ENCODE results near the gene MEGF11.

The MEGF11 gene

DNA sequence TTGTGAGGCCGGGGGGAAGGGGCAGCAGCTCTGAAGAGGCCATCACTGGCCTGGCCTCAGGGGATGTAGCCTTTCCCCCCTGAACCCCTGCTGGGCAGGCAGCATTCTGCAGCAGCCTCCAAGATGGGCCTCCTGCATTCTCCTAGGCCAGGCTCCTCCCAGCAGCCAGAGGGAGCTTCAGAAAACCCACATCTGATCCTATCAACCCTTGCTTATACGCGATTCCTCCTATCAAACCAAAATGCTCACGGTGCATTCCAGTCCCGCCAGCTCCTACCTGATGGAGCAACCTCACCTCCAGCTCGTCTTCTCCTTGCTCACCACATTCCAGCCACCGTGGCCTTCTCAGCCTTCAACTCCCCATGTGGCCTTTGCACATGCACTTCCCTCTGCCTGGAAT lies 85.7 kb downstream of the MEGF11 start:
- no peak for FAIRE-seq

DNA sequence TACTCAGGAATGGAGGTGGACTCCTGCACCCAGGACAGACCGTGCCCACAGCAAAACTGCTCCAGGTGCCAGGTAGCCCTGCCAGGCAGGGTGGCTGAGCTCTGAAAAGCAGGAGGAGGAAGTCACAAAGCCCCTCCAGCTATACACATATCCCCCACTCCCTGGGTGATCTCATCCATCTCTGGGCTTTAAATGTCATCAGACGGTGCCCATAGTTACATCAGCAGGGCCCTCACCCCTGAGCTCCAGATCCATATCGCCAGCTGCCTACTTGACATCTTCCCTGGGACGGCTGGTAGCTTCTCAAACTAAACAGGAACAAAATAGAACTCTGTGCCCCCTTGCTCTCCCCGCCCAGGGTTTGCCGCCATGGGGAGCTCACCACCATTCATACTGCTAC lies 87.7 kb downstream of the MEGF11 start:
- no peak for FAIRE-seq

DNA sequence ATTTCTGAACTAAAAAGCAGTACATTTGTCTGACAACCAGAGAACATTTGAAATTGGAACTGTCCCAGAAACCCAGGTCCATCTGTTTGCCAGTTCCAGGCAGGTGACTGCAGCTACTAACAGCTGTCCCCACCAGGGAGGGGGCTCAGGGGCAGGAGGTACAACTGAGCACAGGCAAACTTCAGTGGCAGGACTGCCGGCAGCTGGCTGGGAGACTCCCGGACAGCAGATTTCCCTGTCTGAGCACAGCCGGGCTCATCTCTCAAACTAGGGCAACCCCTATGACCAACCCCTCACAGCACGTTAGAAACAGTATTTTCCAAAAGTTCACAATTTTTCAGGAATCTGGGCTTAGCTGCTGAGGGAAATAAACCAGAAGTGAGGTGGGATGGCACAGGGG lies 88.8 kb downstream of the MEGF11 start:
- no peak for FAIRE-seq

DNA sequence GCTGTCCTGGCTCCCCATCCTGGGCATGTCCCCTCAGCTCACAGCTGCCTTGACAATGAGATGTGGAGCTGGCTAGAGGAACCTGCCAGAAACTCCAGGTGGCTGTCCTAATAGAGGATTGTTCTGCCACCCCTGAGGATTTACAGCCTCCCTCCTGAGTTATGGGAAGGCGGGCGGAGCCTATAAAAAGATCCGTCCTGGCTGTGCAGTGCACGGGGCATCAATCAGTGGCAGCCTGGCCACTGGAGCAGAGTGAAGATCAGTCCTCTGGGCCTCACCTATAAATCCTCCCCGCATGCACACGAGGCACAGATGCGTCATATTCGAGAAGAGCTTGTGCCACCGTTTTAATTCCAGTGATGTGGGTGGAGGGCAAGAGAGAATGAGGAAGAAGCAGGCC lies 90.0 kb downstream of the MEGF11 start:
- no peak for FAIRE-seq

GRCh38 chr15:66162286-66162685 lies 91.3 kb downstream of the MEGF11 start:
- FAIRE-seq, result no peak

GRCh38 chr15:66161575-66162118 lies 91.9 kb downstream of the MEGF11 start:
- no peak for FAIRE-seq

DNA sequence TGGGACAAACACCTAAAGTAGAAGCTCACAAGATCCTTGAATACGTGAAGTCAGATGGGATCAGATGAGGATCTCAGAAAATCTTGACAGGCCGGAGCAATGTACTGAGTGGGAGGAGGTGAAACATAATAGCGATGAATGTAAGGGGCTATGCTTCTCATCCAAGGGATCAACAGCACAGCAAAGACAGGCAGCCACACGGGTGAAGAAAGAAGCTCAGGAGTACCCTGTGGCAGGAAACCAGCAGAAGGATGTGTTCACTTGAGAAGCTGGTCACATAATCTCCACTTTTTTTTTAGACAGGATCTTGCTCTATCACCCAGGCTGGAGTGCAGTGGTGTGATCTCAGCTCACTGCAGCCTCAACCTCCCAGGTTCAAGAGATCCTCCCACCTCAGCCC lies 92.4 kb downstream of the MEGF11 start:
- FAIRE-seq, result no peak

DNA sequence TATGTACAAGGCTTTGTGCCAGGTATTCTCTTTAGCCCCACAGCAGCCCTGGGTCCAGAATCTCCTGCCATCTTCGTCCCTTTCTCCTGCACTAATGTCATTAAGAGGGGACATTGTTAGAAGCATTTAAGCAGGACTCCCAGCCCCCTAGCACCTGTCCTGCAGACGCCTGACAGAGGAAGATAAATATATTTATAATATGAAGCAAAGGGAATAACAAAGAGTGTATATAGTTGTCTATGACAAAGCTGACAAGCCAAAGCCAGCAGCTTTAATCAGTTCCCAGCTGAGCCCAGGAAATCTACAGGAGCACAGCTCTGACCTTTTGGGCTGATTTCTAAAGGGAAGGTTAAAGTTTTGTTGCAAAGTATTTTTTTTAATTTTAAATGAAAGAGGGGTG lies 96.0 kb downstream of the MEGF11 start:
- no peak for FAIRE-seq

DNA sequence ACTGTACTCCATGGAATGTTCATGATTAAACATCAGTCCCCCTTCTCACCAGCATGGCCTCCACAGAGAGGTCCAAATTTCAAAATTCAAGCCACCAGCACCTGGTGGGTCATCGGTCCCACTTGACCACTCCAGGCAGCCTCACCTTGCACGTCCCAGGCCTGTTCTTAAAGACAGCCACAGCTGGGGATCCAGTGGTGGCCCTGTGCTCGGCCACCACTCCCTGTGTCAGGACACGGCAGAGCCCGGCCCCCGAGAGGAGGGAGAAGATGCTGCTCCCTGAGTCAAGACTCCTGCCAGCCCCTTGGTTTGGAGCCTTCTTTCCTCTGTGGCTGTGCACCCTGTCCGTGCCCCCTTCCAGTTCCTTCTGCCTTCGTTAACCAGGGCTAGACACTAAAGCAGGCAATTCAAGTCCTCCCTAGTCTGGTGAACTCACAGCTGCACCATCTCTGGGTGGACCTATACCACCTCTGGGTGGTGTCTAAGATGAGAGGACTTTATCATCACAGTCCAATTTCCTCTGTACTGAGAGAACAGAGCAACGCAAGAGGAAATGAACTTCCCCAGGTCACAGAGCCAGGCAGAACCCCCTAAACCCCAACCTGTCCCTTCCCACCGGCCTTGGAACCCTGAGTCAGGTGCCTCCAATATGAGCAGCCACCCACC lies 97.1 kb downstream of the MEGF11 start:
- FAIRE-seq, result no peak

DNA sequence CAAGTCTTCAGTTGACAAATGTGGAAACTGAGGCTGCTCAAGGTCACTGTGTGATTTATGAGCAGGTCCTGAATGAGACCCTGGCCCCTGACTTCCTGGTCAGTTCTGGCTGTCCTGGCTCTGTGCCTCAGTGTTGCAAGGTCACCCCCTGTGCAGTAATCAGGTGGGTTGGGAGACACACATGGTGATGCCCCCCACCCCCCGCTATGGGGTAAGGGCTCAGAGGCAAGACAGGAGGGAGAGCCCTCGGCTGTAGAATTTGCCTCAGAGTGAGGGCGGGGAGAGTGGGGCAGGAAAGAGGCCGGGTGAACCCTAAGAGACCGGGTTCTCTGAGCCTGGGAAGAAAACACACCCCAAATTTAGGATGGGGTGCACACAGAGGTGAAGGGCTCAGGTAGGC lies 98.5 kb downstream of the MEGF11 start:
- FAIRE-seq, result no peak

DNA sequence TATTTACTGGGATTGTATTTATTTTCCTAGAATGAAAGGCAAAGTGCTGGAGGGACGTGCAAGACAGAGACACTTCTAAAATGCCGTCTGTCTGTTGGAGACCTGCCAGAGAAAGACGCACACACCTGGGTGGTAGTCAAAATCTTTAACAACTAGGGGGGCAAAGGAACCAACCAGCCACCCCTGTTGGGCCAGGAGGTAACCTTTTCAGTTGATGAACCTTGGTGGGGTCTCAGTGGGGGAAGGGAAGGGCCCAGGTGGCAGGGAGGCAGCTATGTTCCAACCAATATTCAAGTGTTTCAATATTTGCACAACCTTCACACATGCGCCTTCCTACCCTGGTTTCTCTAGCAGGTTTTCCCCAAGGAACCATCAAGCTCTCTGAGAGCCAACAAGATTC lies 99.0 kb downstream of the MEGF11 start:
- no peak for FAIRE-seq

DNA sequence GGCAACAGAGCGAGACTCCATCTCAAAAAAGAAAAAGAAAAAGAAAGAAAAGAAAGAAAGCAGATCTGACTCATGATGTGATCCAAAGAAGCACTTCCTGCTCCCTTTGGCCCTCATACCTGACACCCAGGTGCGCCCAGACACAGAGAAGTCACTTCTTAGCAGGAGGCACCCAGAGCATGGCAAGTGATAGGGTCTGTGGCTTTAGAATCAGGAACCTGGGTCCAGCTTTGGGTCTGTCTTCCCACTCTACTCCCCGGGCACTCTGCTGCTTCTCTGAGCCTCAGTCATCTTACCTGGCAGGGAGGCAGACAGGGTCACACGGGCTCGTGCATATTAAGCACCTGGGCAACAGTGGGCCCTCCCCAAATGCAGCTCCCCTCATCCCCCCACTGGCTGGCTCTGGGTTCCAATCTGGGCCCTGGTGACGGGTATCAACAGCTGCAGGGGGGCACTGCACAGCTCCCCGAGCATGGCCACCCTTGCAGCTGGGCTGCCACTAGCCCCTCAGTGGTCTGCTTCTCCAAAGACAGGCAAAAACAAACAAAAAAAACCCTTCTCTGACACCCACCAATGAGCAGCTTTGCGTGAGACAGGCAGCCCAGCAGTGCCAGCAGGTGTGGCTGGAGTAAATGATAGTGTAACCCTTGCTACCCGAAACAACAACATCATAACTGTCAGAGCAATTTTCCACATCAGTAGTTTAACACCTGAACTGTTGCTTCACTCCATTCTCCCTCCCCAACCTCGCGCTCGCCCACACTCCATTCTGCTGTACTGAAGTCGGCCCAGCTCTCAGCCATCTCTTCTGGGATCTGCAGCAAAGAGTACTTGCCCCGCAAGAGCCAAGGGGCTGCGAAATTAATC lies 99.8 kb downstream of the MEGF11 start:
- FAIRE-seq, result no peak

DNA sequence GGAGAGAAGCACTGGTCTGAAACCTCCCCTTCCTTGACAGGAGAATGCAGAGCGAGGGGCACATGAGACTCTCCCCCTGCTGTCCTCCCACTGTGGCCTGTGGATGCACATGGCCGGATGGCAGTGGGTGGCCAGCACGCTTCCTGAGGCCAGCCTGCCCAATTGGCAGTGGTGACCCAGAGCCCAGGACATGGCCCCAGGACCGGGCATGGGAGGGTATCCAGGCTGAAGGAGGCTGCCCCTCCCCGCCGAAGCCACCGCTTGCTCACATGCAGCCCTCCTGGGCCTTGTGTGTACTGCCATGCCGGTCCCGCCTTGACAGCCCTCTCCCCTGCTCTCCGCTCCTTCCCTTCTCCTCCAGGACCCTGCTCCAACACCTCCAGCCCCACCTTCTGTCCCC lies 100.9 kb downstream of the MEGF11 start:
- no peak for FAIRE-seq

DNA sequence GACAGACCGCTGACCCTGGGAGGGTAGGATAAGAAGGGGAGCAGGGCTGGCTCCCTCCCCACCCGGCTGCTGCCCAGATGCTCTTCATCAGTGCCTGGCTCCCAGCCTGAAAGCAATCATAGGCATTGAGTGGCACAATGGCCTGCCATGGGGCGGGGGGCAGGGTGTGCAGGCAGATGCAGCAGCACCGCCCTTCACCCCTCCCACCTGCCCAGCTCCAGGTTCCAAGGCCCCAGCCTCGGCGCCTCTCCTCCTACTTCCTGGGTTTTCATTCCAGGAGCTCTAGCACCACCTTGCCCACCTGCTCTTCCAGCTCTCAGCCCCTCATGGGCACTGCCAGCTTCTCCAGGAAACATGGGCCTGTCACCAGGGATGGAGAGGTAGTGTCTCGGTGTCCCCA lies 101.7 kb downstream of the MEGF11 start:
- FAIRE-seq, result no peak

GRCh38 chr15:66149871-66150270 lies 103.7 kb downstream of the MEGF11 start:
- FAIRE-seq, result no peak

DNA sequence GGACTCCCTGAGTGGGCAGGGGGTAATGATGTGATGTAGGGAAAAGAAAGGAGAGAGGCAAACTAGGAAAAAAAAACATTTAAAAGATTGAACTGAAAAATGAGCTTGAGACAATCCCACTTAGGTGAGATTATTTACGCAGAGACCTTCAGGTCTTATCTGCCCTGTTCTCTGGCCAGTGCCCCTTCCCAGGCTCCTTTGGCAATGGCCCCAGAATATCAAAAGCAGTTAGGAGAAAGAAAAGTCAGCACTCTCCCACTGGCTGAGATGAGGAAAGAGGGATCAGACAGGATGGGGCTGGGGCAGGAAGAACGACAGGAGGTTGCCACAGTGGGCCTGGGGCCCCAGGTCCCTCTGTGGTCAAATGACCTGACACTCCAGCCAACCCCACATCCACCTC lies 105.4 kb downstream of the MEGF11 start:
- no peak for FAIRE-seq

DNA sequence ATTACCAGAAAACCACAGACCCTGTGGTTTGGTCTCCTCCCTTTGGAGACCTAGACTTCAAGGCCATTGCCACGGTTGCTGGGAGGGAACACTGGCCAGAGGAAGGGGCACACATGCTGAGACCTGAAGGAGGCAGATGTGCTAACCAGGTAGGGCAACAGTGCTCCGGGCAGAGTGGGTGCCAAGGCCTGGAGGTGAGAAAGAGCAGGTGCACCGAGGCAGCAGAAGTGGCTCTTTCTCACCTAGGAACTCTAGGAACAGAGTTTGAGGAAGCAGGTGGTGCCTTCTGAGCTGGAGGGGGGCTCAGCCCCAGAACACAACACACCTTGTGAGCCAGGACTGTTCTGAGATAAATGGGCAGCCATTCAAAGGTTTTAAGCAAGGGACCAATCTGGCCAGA lies 106.1 kb downstream of the MEGF11 start:
- no peak for FAIRE-seq

DNA sequence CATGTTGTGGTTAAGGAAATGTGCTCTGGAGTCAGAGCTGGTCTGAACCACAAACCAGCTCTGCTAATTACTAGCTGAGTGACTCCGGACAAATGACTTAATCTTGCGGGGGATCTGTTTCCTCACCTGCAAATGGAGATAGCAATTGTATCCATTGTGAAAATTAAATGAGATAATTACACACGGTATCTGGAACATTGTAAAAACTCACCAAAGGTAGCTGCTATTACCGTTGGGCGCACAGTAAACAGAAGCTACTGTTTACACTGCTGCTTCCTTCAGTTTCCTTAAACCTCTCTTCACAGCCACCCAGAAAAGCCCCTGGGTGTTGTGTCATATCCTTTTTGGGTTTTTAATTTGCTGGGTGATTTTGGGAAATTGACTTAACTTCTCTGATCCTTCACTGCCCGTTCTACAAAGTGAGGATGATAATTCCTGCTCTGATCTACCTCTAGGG lies 107.8 kb downstream of the MEGF11 start:
- FAIRE-seq, result no peak

- no peak for FAIRE-seq
Measured at GRCh38 chr15:66144978-66145725, 108.4 kb downstream of the MEGF11 start.

GRCh38 chr15:66142285-66142684 lies 111.3 kb downstream of the MEGF11 start:
- no peak for FAIRE-seq

GRCh38 chr15:66139591-66140207 lies 113.9 kb downstream of the MEGF11 start:
- no peak for FAIRE-seq

- FAIRE-seq, result no peak
Measured at GRCh38 chr15:66138892-66139590, 114.5 kb downstream of the MEGF11 start.

Data from G401.6 (cell line).